ENCODE measurements around the gene ASAP2.

The ASAP2 gene

DNA sequence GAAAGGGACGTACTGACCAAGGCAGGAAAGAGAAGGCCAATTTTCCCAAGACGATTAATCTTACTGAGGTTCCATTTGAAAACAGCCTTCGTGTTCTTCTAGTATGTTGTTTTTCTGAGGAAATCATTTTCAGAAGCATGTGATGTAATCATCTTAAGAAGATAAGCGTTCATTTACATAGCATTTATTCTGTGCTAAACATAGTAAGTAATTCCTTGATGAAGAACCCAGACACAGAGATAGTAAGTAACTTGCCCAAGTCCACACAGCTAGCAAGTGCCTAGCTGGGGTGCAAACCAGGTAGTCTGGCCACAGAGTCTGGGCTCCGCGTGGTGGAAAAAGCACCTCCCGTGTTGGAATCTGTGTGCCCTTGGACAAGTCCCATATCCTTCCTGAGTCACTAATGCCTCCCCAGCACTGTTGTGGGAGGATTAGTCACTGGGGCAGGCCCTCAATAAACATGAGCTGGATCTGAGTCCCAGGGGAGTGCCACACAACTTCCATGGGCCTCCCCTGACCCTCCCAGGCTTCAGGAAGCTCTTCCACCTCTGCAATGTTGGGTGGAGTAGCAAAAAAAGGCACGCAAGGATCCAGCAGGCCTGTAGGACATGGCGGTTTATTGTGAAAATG is 26.9 kb upstream of the ASAP2 start:
- DNase-seq (ENCODE audit: low read depth, low spot score): no peak

DNA sequence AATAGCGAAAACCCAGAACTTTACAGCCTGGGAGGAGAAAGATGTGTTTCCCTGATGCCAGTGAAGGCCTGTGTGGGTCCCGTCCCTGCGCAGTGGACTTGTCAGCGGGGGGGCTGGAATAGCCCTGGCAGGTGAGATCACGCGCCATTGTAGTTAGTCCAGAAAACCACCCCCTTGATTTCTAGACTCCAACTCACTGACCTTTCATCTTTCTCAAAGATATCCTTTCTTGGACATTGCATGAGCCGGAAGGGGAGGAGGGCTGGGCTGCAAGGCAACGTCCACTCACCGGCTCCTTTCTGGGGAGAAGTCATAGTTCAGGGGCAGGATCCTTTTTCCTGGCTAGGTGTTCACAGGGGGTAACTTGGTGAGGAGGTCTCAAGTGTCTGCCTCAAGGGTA is 22.3 kb upstream of the ASAP2 start:
- DNase-seq (ENCODE audit: low read depth, low spot score): no peak

DNA sequence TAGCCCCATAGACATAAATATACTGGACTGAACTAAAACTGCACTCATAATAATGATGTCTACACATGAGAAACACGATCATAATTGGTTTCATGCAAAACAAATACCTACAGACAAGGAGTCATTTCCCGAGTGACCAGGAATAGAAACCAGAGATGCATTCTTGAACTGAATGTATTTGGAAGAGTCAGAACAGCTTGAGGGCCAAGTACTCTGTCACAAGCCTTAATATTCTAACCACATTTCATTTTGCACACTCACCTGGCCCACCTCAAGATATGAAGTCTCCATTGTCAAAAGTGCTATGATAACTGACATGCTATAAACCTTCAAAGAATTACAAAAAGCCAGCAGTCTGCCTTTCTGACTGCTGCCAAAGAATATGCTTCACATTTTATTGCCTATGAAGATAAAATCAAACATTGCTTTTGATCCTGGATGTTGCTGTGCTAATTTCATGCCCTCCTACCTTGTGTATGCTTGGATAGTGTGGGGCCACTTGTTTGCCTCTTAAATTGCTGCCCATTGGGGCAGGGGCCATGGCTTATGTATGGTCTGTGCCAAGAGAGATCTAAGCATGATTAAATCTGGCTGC is 18.9 kb upstream of the ASAP2 start:
- DNase-seq (ENCODE audit: low read depth, low spot score): no peak

DNA sequence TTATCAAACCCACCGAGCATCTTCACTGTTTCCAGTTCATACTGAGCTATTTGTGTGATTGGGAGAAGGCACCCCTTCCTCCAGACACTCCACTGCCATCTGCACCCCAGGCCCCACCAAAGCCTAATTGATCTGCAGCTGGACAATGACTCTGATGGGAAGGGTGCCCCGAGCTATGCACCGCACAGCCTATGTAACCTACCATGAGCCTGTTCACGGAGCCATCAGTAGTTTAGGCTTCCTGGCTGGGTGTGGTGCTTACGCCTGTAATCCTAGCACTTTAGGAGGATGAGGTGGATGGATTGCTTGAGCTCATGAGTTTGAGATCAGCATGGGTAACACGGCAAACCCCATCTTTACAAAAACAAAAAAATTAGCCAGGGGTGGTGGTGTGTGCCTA is 17.8 kb upstream of the ASAP2 start:
- no peak for DNase-seq (ENCODE audit: low read depth, low spot score)

DNA sequence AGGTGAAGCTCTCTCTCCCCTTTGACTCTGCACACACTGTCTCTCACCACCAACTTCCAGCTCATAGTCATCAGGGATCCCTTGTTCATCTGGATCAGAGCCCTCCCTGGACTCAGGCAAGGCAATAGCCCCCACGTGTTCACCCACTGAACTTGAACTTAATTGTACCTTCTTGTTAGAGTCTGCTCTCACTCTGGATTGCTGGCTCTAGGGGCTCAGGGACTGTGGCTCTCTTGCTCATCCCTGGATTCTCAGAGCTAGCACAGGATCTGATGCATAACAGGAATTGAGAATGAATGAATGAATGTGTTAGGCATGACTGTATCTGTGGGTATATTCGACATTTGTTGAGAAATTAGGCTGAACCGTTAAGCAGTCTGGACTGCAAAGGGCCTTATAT is 16.7 kb upstream of the ASAP2 start:
- DNase-seq (ENCODE audit: low read depth, low spot score): no peak

DNA sequence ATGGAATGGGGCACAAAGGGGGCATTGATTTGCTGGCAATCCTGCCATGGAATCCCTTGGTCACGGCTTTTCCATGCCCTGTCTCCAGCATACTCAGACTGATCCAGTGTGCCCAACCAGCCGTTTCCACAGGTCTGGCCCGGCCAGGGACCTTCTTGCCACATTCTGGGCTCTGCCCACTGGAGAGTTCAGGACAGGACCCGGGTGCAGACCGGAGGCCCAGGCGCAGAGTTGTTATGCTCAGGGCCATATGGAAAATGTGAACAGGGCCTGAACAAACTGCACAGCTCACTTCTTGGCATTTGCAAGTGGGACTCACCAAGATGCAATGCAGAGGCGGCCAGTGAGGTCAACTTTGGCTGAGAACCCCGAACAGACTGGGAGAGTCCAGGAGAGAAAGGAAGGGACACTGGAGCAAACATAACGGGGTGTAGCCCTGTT is 15.6 kb upstream of the ASAP2 start:
- peak; percentile 65 for DNase-seq (ENCODE audit: low read depth, low spot score)

DNA sequence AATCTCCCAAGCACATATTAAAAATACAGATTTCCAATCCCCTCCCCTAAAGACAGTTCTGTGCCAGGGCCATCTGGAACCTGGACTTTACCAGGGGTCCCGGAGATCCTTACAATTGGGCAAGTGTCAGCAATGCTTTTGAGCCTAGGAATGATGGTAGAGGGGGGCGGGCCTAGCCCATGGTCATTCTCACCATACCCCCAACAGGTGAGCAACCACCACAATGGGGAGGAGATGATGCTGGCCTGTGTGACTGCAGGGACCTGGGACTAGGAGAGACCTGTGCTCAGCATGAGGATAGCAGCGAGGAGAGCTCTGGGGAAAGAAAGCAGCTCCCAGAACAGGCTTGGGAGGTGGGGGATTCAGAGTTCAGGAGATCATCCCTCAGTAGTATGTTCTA is 13.9 kb upstream of the ASAP2 start:
- no peak for DNase-seq (ENCODE audit: low read depth, low spot score)

DNA sequence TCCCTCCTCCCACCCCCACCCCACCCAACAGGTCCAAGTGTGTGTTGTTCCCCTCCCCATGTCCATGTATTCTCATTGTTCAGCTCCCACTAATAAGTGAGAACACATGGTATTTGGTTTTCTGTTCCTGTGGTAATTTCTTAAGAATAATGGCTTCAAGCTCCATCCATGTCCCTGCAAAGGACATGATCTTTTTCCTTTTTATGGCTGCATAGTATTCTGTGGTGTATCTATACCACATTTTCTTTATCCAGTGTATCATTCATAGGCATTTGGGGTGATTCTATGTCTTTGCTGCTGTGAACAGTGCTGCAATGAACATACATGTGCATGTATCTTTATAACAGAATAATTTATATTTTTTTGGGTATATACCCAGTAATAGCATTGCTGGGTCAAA is 12.3 kb upstream of the ASAP2 start:
- DNase-seq (ENCODE audit: low read depth, low spot score): no peak

DNA sequence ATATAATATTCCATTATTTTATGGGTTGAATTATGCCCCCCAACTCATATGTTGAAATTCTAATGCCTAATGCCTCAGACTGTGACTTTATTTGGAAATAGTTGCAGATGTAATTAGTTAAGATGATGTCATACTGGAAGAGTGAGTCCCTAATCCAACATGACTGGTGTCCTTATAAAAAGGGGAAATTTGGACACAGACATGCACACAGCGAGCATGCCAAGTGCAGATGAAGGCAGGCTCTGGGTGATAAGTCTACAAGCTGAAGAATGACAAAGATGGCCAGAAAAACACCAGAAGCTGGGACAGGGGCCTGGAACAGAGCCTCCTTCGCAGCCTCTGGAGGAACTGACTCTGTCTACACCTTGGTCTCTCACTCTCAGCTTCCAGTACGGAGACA is 10.0 kb upstream of the ASAP2 start:
- no peak for DNase-seq (ENCODE audit: low read depth, low spot score)

DNA sequence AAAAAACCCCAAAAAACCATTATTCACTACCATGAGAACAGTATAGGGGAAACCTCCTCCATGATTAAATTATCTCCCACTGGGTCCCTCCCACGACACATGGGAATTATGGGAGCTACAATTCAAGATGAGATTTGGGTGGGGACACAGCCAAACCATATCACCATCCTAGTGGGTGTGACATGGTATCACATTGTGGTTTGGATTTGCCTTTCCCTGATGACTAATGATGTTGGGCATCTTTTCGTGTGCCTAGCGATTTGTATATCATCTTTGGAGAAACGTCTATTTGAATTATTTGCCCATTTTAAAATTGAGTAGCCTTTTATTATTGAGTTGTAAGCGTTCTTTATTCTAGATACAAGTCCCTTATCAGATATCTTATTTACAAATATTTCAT is 8.7 kb upstream of the ASAP2 start:
- no peak for DNase-seq (ENCODE audit: low read depth, low spot score)

DNA sequence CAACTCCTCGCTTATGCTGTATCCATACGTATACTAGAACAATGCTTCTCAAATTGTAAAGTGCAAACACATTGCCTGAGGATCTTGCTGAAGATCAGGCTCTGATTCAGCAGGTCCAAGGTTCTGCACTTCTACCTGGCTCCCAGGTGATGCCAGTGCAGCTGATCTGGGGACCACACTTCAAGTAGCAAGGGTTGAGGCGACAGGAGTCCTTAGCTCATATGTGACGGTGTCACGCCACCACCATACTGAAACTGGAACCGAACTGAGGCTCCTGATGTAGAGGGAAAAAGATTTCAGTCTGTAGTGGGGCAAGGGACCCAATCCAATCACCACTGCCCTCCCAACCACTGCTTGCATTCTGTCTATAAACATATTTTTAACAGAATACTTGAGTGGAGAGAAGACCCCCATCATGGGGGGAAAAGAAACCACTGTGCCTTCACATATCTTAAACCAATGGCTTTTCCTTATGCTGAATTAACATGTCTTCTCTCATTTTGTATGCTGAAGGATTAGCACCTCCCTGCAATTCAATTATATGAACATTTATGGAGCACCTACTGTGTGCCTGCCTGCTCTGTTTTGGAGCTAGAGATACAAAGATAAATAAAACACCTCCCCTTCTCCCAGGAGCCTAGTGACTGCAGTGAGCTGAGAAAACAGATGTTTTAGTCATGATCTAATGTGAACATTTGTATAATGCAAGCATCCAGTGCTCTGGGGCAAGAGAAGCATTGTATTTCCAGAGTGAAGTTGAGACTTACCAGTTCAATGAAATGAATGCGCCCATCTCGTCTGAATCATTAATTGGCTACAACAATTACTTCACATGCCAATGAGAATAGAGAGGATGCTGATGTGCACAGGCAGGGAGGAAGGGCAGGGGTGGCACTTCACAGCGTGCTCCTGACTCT is 6.6 kb upstream of the ASAP2 start:
- no peak for DNase-seq (ENCODE audit: low read depth, low spot score)

DNA sequence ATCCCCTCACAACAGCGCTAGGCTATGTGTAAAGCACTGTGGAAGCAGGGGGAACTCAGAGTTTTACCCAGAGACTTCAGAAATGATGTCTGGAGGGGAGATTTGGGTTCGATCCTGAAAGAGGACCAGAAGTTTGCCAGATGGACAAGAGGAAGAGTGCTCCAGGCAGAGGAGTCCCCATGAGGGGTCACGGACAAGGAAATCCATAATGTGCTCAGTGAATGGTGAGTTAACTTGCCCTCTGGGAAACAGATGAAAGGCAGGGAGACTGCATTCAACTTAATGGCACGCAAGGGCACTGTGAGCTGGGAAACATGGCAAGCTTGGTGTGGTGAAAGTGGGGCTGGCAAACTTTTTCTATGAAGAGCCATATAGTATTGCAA is 6.0 kb upstream of the ASAP2 start:
- DNase-seq (ENCODE audit: low read depth, low spot score): no peak

DNA sequence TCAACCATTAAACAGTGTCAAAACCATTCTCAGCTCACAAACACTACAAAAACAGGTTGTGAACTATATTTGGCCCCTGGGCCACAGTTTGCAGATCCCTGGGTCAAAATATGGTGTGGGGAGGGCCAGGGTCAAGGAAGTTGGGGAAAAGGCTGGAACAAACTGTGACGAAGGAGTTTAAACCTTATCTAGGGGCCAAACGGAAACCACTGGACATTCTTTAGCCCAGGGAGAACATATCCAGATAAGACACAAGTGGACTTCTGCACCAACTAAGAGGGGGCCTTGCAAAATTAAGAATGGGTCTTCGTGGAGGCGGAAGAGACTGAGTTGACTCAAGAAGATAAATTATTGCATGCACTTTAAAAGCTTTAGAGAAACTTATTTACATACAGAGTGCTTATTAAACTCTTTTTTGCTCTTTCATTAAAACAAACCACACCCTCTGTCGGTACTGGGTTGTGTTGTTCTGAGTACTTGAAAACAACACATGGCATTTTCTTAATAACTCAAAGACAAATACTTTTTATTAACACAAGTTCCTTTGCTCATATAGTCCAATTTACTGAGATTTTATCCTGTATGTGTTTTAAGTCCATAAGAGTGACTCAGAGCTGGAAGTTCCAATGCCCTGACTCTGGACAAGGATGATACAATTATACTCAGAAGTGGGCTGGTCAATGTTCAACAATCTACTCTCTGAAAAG is 5.3 kb upstream of the ASAP2 start:
- DNase-seq (ENCODE audit: low read depth, low spot score): no peak

DNA sequence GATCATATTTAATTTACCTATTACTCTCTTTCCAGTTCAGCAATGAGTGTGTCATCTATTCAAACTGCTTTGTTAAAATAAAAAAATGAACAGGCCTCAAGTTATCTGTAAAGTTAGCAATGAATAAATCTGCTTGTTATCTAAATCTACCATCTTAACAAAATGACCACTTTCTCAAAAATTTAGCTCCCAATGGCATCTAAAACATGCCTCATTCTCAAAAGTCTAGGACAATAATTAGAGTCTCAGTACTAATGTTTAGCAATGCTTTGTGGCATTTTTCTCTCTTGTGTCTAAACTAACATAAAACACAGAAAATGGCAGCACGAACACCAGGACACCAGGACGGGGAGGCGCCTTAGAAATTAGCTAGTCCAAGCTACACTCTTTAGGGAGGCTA is 3.6 kb upstream of the ASAP2 start:
- no peak for DNase-seq (ENCODE audit: low read depth, low spot score)

DNA sequence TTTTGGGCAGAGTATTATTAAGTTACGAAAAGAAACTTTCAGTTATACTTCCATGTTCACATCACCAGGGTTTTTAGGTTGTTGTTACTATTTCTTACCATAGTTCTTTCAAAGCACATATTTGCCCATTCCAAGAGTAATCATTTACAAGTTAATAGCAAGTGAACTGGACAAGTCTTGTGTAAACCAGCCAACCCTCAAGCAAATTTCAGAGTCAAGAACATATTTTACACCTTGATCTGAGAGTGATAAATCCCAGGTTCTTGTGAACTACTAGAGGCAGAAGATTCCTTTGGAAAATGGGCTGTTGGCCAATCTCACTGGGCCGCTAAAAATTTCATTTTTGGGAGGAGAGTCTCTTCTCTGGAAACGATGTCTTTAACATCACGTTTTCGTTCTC is 2.7 kb upstream of the ASAP2 start:
- no peak for DNase-seq (ENCODE audit: low read depth, low spot score)

DNA sequence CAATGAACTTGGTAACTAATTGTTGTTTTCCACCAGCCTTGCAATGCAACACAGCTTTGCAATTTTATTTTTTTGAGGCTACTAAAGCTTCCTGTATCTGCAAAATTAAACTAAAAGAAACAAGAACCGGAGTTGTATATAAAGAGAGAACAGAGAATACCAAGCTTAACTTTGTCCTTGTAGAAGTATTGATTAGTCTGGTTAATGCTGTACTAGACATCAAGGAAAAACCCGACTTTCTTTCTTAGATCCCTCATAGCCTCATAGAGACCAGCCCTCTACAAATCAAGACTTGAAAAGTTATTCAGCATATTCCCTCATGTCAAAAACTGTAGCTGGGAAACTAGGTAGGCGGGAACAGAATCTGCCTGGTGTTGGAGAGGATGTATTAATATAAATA is 1.7 kb upstream of the ASAP2 start:
- DNase-seq (ENCODE audit: low read depth, low spot score): no peak

DNA sequence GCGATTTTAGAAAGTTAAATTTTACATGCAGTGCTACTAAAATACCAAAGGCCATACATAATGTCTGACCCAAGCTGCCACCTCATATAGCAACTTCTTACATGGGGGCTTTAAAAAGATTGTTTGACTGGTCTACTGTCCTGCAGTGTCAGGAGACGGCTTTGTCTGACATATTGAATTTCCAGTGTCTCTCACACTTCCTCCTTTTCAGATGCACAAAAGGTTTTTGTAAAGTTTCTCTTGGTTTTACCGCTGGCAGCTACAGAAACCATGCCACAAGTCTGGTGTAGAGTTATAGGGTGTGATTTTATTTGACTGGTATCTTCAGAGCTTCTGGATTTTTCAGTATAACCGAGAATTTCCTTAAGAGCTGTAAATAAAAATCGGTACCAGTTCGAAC is 1.1 kb upstream of the ASAP2 start:
- no peak for DNase-seq (ENCODE audit: low read depth, low spot score)

DNA sequence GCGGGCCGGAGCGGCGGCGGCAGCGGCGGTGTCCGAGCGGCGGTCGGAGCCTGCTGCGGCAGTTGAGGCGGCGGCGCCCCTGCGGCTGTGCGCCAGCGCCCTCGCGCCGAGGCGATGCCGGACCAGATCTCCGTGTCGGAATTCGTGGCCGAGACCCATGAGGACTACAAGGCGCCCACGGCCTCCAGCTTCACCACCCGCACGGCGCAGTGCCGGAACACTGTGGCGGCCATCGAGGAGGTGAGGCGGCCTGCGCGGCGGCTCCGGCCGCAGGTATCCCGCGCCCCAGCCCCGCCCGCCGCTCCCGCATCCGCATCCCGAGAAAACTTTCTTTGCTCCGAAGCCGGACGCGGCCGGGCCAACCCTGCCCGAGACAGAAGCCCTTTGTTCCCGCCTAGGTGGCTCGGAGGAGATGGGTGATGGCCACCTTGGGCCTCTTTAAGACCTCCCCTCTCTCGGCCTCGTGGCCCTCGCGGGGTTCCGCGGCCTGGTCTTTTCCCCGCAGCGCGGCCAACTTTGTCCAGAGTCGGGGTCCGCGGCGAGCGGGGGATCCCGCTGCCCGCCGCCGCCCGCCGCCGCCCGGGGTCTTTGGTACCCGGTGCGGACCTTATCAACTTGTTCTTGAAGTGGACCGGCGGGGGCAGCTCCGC is 504 bp downstream of the ASAP2 start:
- no peak for DNase-seq (ENCODE audit: low read depth, low spot score)

DNA sequence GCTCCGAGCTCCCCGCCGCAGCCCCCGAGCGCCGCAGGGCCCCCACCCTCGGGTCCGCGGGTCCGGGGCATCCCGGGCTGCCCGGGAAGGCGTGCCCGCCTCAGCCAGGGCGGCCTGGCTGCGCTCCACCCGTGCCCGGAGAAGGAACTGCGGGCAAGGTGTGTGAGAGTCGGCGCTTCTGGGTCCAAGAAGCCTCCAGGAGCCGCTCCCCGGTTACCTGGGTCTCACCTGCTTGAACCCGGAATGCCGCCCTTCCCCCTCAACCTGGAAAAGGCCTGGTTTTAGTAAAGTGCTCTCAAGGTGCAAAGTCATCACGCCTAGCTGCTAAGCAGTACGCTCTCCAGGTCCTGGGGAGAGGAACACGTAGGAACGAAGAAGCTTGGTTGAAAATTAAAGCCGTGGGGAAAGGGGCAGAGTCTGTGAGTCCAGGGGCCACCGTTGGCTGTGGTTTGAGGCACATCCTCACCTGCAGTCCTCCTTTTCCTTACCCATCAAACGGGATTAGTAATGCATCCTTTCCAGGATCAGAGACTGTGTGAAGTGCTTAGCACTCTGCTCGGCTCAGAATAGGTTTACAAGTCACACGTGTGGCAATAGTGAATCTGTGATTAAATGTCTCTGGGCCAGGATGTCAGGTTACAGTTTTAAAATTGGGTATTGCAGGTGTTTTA is 1.2 kb downstream of the ASAP2 start:
- no peak for DNase-seq (ENCODE audit: low read depth, low spot score)

DNA sequence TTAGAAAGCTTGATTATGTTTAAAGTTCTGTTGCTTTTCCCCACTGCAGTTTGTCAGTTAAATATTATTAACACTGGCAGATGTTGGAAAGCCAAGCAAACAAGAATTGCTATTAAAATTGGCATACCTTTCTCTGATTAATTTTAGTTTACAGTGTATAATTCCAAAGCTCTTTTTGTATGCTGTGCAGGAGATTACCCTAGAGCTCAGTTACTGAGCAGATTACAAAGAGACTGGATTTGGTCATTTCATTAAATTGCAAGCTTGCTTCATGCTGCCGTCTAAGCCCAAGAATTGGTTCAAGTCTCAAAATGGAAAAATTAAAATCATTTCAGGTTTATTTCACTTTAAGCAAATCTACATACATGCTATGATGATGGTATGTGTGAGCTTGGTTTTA is 2.3 kb downstream of the ASAP2 start:
- DNase-seq (ENCODE audit: low read depth, low spot score): no peak

DNA sequence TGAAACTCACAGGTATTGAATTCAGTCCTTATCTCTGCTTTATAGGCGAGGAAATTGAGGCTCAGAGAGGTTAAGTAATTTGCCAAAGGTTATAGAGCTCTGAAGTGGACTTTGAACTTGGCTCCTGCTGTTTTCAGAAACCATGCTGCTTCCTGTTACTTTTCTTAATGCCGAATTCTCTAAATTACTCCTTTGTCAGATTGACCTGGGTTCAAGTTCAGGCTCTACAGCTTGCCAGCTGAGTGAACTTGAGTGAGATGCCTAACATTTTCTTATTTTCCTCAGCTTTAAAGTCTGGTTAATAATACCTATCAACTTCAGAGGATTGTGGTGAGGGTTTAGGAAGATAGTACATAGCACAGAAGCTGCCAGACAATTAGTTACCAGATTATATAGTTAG is 3.4 kb downstream of the ASAP2 start:
- no peak for DNase-seq (ENCODE audit: low read depth, low spot score)
